Uterus (tissue), 4 donors: ENCODE data around the gene LRP1-AS. TPM values are rescaled to one million over a fixed set of nuclear protein-coding genes. Genes with fewer than 3 reads are reported as not detected.

Experiments
- DNase-seq, 2 donors: peaks; one replicate each; pipeline ENCODE4 v3.0.0-alpha.2; 2019 to 2020
- H3K27ac ChIP-seq, 2 donors: fragments of 200-600 bp; sonication (generic); 1 replicate in 1 of 2; 2 replicates in 1 of 2; pipeline ENCODE4 v1.5.1; 2016 to 2018
- H3K27me3 ChIP-seq, 2 donors: fragments of 200-600 bp; sonication (generic); one replicate each; pipeline ENCODE4 v1.5.1; 2018 to 2019; ENCODE audit warnings: control low read depth in 1 of 2
- H3K36me3 ChIP-seq, 2 donors: fragments of 200-600 bp; sonication (generic); one replicate each; pipeline ENCODE4 v1.5.1; 2019; ENCODE audit warnings: control low read depth in 1 of 2
- H3K4me1 ChIP-seq, 2 donors: fragments of 200-600 bp; sonication (generic); one replicate each; pipeline ENCODE4 v1.5.1; 2018 to 2019; ENCODE audit warnings: control low read depth in 1 of 2
- H3K4me3 ChIP-seq, 2 donors: fragments of 200-600 bp; sonication (generic); 1 replicate in 1 of 2; 2 replicates in 1 of 2; pipeline ENCODE4 v1.5.1; 2018 to 2019; ENCODE audit warnings: mild to moderate bottlenecking in 1 of 2
- H3K9me3 ChIP-seq, 2 donors: fragments of 200-600 bp; sonication (generic); one replicate each; pipeline ENCODE4 v1.5.1; 2019; ENCODE audit warnings: control low read depth in 1 of 2
- CTCF ChIP-seq, 4 experiments: fragments of 200-600 bp in 2 of 4; fragments of 450-650 bp in 2 of 4; sonication (generic) in 2 of 4; IDR thresholded peaks; one replicate each; pipeline ENCODE4 v1.5.1; 2016 to 2019; ENCODE audit warnings: antibody characterized with exemption in 4 of 4, mild to moderate bottlenecking in 2 of 4, moderate library complexity in 1 of 4
- POLR2A ChIP-seq, 2 donors: fragments of 450-650 bp; IDR thresholded peaks; one replicate each; pipeline ENCODE4 v1.6.1; 2016; ENCODE audit warnings: antibody characterized with exemption in 2 of 2, mild to moderate bottlenecking in 1 of 2, moderate library complexity in 1 of 2
- intact Hi-C: fragments of 100-400 bp; cut with DNase I; formaldehyde crosslinking; loops from one replicate; pipeline ENCODE4 v1.15.1; 2023; ENCODE audit warnings: low total_unique reads
- total RNA-seq, 4 donors: library from RNA; depleted of rRNA in 3 of 4; stranded (reverse); fragments of >200 nt in 3 of 4; gene quantifications; one replicate each; pipeline versions ENCODE4 v1.1.0 to v1.2.4, GENCODE V29; 2014 to 2023
- donor health status: DM: yes; HTN: yes; CAD: no.

LRP1-AS gene
- total RNA-seq = not detected

DNA sequence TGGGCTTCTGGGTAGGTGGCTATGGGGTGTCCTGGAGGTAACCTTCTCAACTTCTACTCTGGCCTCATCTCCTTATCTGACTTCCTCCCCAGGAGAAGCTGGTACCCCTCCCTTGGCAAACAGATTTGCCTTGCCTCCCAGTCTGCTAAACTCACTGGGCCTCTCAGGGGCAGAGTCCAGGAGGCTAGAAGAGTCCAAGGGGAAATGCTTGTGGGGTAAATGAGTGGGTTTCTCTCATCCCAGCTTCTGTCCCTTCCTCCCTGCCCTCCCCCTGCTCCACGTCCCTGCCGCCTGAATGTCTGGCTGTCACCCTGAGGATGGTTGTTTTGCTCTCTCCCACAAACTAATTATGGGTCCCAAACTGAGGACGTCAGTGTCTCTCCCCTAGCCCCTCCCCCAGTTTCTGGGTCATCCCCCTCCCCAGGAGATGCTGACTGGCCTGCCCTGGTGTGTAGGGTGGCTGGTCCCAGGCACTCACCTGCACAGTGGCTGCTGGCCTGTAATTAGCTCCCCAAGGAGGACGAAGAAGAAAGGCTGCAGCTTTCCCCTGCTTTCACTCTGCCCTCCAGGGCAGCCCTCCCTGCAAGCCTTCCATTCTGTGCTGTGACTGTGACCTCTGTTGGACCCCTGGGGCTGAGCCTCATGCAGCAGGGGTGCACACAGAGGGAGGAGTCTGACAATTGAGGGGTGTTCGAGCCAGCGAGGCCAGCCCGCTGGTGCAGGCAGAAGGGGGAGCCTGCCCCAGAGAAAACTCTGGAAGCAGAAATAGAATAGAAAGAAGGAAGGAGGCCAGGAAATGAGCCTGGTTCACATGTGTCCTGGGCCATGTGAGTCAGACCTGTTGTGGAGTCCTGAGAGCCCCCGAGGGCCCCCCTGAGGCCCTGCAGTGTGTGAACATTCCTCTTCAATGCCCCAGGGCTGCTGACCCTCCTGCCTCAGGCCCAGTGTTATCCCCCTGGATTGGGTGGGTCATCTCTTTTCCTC is at the start of gene LRP1-AS:
LRP1-AS (minus strand) TSS at position 659 of the 984 bp plus-strand sequence.
- Histone ChIP-seq H3K36me3 (no peaks in the 10 kb centered on the region), H3K27me3 (no peaks in the 10 kb centered on the region), H3K4me3 (no peak within 1 kb of the TSS), H3K9me3 (no peaks in the 10 kb centered on the region), H3K4me1 (peaks cover 40 to 46% of the 10 kb centered on the region in 2 donors), H3K27ac (peak within 1 kb of the TSS; percentile 86 to 93)
- intact Hi-C loops = no loop called here
- peak; percentile 56 to 62 for DNase-seq
- no peak for TF ChIP-seq CTCF (IDR thresholded peaks at IDR 0.05)
- no peak for TF ChIP-seq POLR2A (IDR thresholded peaks at IDR 0.05)

DNA sequence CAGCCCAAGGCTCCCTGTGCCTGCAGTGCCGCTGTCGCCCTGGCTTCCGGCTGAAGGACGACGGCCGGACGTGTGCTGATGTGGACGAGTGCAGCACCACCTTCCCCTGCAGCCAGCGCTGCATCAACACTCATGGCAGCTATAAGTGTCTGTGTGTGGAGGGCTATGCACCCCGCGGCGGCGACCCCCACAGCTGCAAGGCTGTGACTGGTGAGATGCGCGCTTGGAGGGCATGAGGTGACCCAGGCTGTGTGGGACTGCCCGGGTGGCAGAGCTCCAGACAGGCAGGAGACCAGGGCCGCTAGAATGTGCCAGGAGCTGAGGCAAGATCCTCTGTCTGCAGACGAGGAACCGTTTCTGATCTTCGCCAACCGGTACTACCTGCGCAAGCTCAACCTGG is 49.5 kb upstream of the LRP1-AS start:
- no peaks in the 10 kb centered on the region for H3K4me1 ChIP-seq
- H3K36me3 ChIP-seq = no peaks in the 10 kb centered on the region
- intact Hi-C loops = no loop called here
- H3K9me3 ChIP-seq = no peaks in the 10 kb centered on the region
- H3K27ac ChIP-seq = no peak overlapping the region
- DNase-seq = no peak
- H3K27me3 ChIP-seq = no peaks in the 10 kb centered on the region
- no peak overlapping the region for H3K4me3 ChIP-seq
- TF ChIP-seq POLR2A (IDR thresholded peaks at IDR 0.05) (no peak), CTCF (IDR thresholded peaks at IDR 0.05) (no peak)

DNA sequence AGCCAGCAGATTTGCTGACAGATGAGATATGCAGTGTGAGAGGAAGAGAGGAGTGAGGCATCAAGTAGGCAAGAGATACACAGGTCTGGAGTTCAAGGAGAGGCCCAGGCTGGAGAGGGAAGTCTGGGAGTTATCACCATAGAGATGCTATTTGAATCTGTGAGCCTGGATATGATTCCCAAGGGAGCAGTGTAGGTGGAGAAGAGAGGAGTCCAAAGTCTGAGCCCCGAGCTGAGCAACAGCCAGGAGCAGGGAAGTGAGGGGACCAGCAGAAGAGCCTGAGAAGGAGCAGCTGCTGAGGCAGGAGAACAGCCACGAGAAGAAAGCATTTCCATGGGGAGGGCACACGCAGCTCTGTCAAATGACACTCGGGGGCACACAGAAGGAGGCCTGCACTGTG is 49.0 kb upstream of the LRP1-AS start:
- H3K27me3 ChIP-seq = no peaks in the 10 kb centered on the region
- H3K4me3 ChIP-seq = no peak overlapping the region
- H3K4me1 ChIP-seq = no peaks in the 10 kb centered on the region
- intact Hi-C loops = no loop called here
- no peaks in the 10 kb centered on the region for H3K9me3 ChIP-seq
- no peaks in the 10 kb centered on the region for H3K36me3 ChIP-seq
- TF ChIP-seq CTCF (IDR thresholded peaks at IDR 0.05) = no peak
- no peak for TF ChIP-seq POLR2A (IDR thresholded peaks at IDR 0.05)
- H3K27ac ChIP-seq = no peak overlapping the region
- no peak for DNase-seq

- H3K9me3 ChIP-seq = no peaks in the 10 kb centered on the region
- DNase-seq = no peak
- TF ChIP-seq POLR2A (IDR thresholded peaks at IDR 0.05) (no peak), CTCF (IDR thresholded peaks at IDR 0.05) (no peak)
- H3K27ac ChIP-seq = no peak overlapping the region
- H3K4me3 ChIP-seq = no peak overlapping the region
- H3K27me3 ChIP-seq = no peaks in the 10 kb centered on the region
- intact Hi-C loops = no loop called here
- no peaks in the 10 kb centered on the region for H3K4me1 ChIP-seq
- H3K36me3 ChIP-seq = no peaks in the 10 kb centered on the region
Observed at GRCh38 chr12:57195611-57196371, 48.4 kb upstream of the LRP1-AS start.

DNA sequence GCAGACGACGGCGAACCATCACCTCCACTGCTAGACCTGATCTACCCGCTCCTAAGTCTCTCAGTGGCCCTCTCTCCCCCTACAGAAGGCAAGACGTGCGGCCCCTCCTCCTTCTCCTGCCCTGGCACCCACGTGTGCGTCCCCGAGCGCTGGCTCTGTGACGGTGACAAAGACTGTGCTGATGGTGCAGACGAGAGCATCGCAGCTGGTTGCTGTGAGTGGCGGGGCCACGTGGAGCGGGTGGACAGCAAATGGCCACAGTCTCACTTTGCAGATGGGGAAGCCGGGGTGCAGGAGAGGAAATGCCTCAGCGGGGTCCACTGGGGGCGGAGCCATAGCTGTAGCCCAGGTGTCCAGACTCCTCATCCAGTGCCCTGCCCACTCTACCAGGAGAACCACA is 47.8 kb upstream of the LRP1-AS start:
- TF ChIP-seq POLR2A (IDR thresholded peaks at IDR 0.05) = no peak
- TF ChIP-seq CTCF (IDR thresholded peaks at IDR 0.05) = no peak
- intact Hi-C loops = no loop called here
- Histone ChIP-seq H3K27me3 (no peaks in the 10 kb centered on the region), H3K27ac (no peak overlapping the region), H3K4me1 (no peaks in the 10 kb centered on the region), H3K36me3 (no peaks in the 10 kb centered on the region), H3K9me3 (no peaks in the 10 kb centered on the region), H3K4me3 (no peak overlapping the region)
- DNase-seq = no peak
